Measurements from ENCODE around the gene PAX4.

DNA sequence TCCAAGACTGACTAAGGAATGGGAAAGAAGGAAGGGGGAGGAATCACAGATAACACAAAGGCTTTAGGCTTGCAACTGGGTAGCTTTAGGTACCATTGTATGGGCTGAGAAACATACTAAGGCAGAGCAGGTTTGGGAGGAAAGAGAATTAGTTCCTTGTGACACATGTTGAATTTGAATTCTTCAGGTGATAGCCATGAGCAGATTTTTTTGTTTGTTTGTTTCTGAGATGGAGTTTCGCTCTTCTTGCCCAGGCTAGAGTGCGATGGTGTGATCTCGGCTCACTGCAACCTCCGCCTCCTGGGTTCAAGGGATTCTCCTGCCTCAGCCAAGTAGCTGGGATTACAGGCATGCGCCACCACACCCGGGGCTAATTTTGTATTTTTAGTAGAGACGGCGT, 29.7 kb upstream of the PAX4 start:
- TF ChIP-seq, protein P1, sequence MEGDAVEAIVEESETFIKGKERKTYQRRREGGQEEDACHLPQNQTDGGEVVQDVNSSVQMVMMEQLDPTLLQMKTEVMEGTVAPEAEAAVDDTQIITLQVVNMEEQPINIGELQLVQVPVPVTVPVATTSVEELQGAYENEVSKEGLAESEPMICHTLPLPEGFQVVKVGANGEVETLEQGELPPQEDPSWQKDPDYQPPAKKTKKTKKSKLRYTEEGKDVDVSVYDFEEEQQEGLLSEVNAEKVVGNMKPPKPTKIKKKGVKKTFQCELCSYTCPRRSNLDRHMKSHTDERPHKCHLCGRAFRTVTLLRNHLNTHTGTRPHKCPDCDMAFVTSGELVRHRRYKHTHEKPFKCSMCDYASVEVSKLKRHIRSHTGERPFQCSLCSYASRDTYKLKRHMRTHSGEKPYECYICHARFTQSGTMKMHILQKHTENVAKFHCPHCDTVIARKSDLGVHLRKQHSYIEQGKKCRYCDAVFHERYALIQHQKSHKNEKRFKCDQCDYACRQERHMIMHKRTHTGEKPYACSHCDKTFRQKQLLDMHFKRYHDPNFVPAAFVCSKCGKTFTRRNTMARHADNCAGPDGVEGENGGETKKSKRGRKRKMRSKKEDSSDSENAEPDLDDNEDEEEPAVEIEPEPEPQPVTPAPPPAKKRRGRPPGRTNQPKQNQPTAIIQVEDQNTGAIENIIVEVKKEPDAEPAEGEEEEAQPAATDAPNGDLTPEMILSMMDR (IDR thresholded peaks at IDR 0.05; ENCODE audit: low read depth, low read length), result no peak
- no peak for TF ChIP-seq EZH2phosphoT487 (IDR thresholded peaks at IDR 0.05; ENCODE audit: low read depth)

All from OCI-LY3 (cell line).